ENCODE data around the gene ADAT1.

The ADAT1 gene

DNA sequence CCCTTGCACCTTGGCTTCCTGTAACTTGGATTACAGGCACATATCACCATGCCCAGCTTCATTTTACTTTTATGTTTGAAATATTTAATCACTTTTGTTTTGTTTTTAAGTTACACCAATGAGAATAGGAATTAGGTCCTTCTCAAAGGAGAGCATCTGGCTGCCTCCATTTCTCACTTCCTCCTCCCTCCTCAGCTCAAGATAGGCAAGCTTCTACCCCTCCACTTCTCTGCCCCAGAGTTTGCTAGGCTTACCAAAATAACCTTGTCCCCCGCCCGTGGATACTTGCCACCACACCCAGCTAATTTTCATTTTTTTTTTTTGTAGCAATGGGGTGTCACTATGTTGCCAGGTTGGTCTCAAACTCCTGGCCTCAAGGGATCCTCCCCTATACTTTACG lies 39.0 kb downstream of the ADAT1 start:
- H4K91ac ChIP-seq (ENCODE audit: low read depth, low read length, poor library complexity) = no peak overlapping the region
- no peaks in the 10 kb centered on the region for H3K27me3 ChIP-seq (ENCODE audit: control insufficient read depth in 3 of 3, insufficient read depth in 3 of 3, low read depth in 1 of 3, low read length in 3 of 3)
- peaks cover 4 to 5% of the 10 kb centered on the region in 2 donors for H3K4me1 ChIP-seq (ENCODE audit: control insufficient read depth in 2 of 2, insufficient read depth in 1 of 2, low read depth in 1 of 2, low read length in 2 of 2)
- H3K4ac ChIP-seq (ENCODE audit: low read length) = no peak overlapping the region
- H3K27ac ChIP-seq (replicated peaks; ENCODE audit: low read length) = no peak overlapping the region
- no peak overlapping the region for H2AFZ ChIP-seq (ENCODE audit: low read length)
- H3K9ac ChIP-seq (ENCODE audit: low read depth, low read length, poor library complexity) = no peak overlapping the region
- no peak overlapping the region for H2BK12ac ChIP-seq (ENCODE audit: low read length)
- no CpG with 5 or more reads among the region's 3 CpGs for WGBS, 2 donors (ENCODE audit: extremely low coverage in 2 of 2, insufficient read length in 2 of 2, insufficient replicate concordance in 1 of 2)
- no peak overlapping the region for H2AK5ac ChIP-seq (ENCODE audit: low read depth, low read length)
- H3K36me3 ChIP-seq (replicated peaks in 1 of 2; ENCODE audit: control insufficient read depth in 2 of 2, insufficient read depth in 2 of 2, low read length in 2 of 2) = peaks cover 7 to 39% of the 10 kb centered on the region in 2 donors
- H3K4me2 ChIP-seq (ENCODE audit: insufficient read depth, low read length, poor library complexity, severe bottlenecking) = no peak overlapping the region
- H4K8ac ChIP-seq (ENCODE audit: low read depth, low read length) = no peak overlapping the region
- no peak overlapping the region for H3K4me3 ChIP-seq (ENCODE audit: low read length in 2 of 2)
- no peak overlapping the region for H2BK120ac ChIP-seq (ENCODE audit: low read depth, low read length)
- H3K23ac ChIP-seq (ENCODE audit: low read depth, low read length, poor library complexity) = no peak overlapping the region
- no peak overlapping the region for H2BK15ac ChIP-seq (ENCODE audit: low read length)
- no peaks in the 10 kb centered on the region for H3K79me1 ChIP-seq (ENCODE audit: low read depth, low read length)
- no peak overlapping the region for H3K14ac ChIP-seq (ENCODE audit: low read length)
- H3K18ac ChIP-seq (ENCODE audit: low read length) = no peak overlapping the region
- no peak overlapping the region for H2BK5ac ChIP-seq (ENCODE audit: low read length)
- DNase-seq (ENCODE audit: low spot score) = no peak
- no peaks in the 10 kb centered on the region for H3K9me3 ChIP-seq (replicated peaks in 1 of 2; ENCODE audit: control insufficient read depth in 2 of 2, insufficient read depth in 1 of 2, low read depth in 1 of 2, low read length in 2 of 2)

DNA sequence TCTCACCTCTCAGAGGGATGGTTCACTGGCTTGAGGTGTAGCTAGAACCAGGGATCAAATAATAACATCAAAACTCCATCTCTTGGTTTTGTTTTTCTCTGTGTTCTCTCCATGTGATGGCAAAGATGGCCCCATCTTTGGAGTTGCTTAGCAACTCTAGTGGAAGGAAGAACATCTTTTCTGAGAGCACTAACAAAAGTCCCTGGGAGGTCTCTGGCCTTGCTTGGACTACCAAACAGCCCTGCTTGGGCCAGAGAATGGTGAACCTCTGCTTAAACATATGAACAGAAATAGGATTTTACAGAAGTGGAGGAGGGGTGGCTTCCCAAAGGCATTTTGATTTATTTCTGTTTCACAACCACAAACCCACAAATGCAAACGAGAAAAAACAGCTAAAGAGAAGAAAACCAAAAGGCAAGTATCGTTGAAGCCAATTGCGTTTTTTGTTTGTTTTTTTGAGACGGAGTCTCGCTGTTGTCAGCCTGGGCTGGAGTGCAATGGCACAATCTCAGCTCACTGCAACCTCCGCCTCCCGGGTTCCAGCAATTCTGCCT lies 43.7 kb downstream of the ADAT1 start:
- Histone ChIP-seq H3K79me1 (ENCODE audit: low read depth, low read length) (no peaks in the 10 kb centered on the region), H3K18ac (ENCODE audit: low read length) (no peak overlapping the region), H3K9ac (ENCODE audit: low read depth, low read length, poor library complexity) (no peak overlapping the region), H3K14ac (ENCODE audit: low read length) (no peak overlapping the region), H4K91ac (ENCODE audit: low read depth, low read length, poor library complexity) (no peak overlapping the region), H2BK12ac (ENCODE audit: low read length) (no peak overlapping the region), H3K4me1 (ENCODE audit: control insufficient read depth in 2 of 2, insufficient read depth in 1 of 2, low read depth in 1 of 2, low read length in 2 of 2) (peaks cover 0 to 8% of the 10 kb centered on the region in 2 donors), H3K4me2 (ENCODE audit: insufficient read depth, low read length, poor library complexity, severe bottlenecking) (no peak overlapping the region), H3K9me3 (replicated peaks in 1 of 2; ENCODE audit: control insufficient read depth in 2 of 2, insufficient read depth in 1 of 2, low read depth in 1 of 2, low read length in 2 of 2) (no peaks in the 10 kb centered on the region), H3K4me3 (ENCODE audit: low read length in 2 of 2) (no peak overlapping the region), H4K8ac (ENCODE audit: low read depth, low read length) (no peak overlapping the region), H2AFZ (ENCODE audit: low read length) (no peak overlapping the region), H2BK15ac (ENCODE audit: low read length) (no peak overlapping the region), H3K4ac (ENCODE audit: low read length) (no peak overlapping the region), H2AK5ac (ENCODE audit: low read depth, low read length) (no peak overlapping the region), H3K27me3 (ENCODE audit: control insufficient read depth in 3 of 3, insufficient read depth in 3 of 3, low read depth in 1 of 3, low read length in 3 of 3) (no peaks in the 10 kb centered on the region), H2BK120ac (ENCODE audit: low read depth, low read length) (no peak overlapping the region), H3K36me3 (replicated peaks in 1 of 2; ENCODE audit: control insufficient read depth in 2 of 2, insufficient read depth in 2 of 2, low read length in 2 of 2) (peaks cover 12 to 67% of the 10 kb centered on the region in 2 donors), H2BK5ac (ENCODE audit: low read length) (no peak overlapping the region), H3K23ac (ENCODE audit: low read depth, low read length, poor library complexity) (no peak overlapping the region), H3K27ac (replicated peaks; ENCODE audit: low read length) (no peak overlapping the region)
- no CpG with 5 or more reads among the region's 7 CpGs for WGBS, 2 donors (ENCODE audit: extremely low coverage in 2 of 2, insufficient read length in 2 of 2, insufficient replicate concordance in 1 of 2)
- no peak for DNase-seq (ENCODE audit: low spot score)

DNA sequence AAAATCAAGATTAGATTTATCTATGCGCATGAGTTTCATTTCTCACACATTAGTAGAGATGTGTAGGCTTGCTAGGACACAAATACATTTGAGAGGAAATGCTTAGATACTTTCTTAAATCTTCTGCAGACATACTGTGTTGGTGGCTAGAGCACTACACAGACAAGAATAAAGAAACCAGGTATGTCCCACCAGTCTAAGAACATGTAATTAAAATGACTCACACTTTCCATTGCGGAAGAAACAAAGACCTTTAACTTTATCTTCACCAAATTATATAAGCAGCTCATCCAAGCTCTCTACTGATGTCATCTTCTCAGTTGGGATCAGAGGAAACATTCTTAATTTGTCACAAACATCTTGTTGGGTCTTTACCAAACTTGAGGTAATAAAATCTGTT lies 44.4 kb downstream of the ADAT1 start:
- H3K18ac ChIP-seq (ENCODE audit: low read length) = no peak overlapping the region
- no peaks in the 10 kb centered on the region for H3K79me1 ChIP-seq (ENCODE audit: low read depth, low read length)
- no peak overlapping the region for H2BK15ac ChIP-seq (ENCODE audit: low read length)
- H3K4me2 ChIP-seq (ENCODE audit: insufficient read depth, low read length, poor library complexity, severe bottlenecking) = no peak overlapping the region
- H3K9ac ChIP-seq (ENCODE audit: low read depth, low read length, poor library complexity) = no peak overlapping the region
- no peak for DNase-seq (ENCODE audit: low spot score)
- H2BK12ac ChIP-seq (ENCODE audit: low read length) = no peak overlapping the region
- H3K27me3 ChIP-seq (ENCODE audit: control insufficient read depth in 3 of 3, insufficient read depth in 3 of 3, low read depth in 1 of 3, low read length in 3 of 3) = no peaks in the 10 kb centered on the region
- no peak overlapping the region for H2BK5ac ChIP-seq (ENCODE audit: low read length)
- H3K4ac ChIP-seq (ENCODE audit: low read length) = no peak overlapping the region
- no peak overlapping the region for H4K8ac ChIP-seq (ENCODE audit: low read depth, low read length)
- no peak overlapping the region for H2BK120ac ChIP-seq (ENCODE audit: low read depth, low read length)
- H3K4me3 ChIP-seq (ENCODE audit: low read length in 2 of 2) = no peak overlapping the region
- H3K9me3 ChIP-seq (replicated peaks in 1 of 2; ENCODE audit: control insufficient read depth in 2 of 2, insufficient read depth in 1 of 2, low read depth in 1 of 2, low read length in 2 of 2) = no peaks in the 10 kb centered on the region
- H3K4me1 ChIP-seq (ENCODE audit: control insufficient read depth in 2 of 2, insufficient read depth in 1 of 2, low read depth in 1 of 2, low read length in 2 of 2) = peaks cover 0 to 8% of the 10 kb centered on the region in 2 donors
- H2AFZ ChIP-seq (ENCODE audit: low read length) = no peak overlapping the region
- H3K23ac ChIP-seq (ENCODE audit: low read depth, low read length, poor library complexity) = no peak overlapping the region
- H2AK5ac ChIP-seq (ENCODE audit: low read depth, low read length) = no peak overlapping the region
- H3K14ac ChIP-seq (ENCODE audit: low read length) = no peak overlapping the region
- H4K91ac ChIP-seq (ENCODE audit: low read depth, low read length, poor library complexity) = no peak overlapping the region
- no peak overlapping the region for H3K27ac ChIP-seq (replicated peaks; ENCODE audit: low read length)
- peaks cover 14 to 73% of the 10 kb centered on the region in 2 donors for H3K36me3 ChIP-seq (replicated peaks in 1 of 2; ENCODE audit: control insufficient read depth in 2 of 2, insufficient read depth in 2 of 2, low read length in 2 of 2)
- WGBS, 2 donors (ENCODE audit: extremely low coverage in 2 of 2, insufficient read length in 2 of 2, insufficient replicate concordance in 1 of 2) = no CpG with 5 or more reads among the region's 2 CpGs

DNA sequence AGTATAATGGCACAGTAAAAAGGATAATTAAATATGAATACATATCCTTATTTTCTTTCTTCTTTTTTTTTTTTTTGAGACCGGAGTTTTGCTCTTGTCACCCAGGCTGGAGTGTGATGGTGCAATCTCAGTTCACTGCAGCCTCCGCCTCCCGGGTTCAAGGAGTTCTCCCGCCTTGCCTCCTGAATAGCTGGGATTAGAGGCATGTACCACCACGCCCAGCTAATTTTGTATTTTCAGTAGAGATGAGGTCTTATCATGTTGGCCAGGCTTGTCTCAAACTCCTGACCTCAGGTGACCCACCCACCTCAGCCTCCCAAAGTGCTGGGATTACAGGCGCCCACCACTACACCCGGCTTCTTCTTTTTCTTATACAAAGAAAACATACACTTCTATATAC lies 44.9 kb downstream of the ADAT1 start:
- peaks cover 0 to 8% of the 10 kb centered on the region in 2 donors for H3K4me1 ChIP-seq (ENCODE audit: control insufficient read depth in 2 of 2, insufficient read depth in 1 of 2, low read depth in 1 of 2, low read length in 2 of 2)
- peaks cover 19 to 78% of the 10 kb centered on the region in 2 donors for H3K36me3 ChIP-seq (replicated peaks in 1 of 2; ENCODE audit: control insufficient read depth in 2 of 2, insufficient read depth in 2 of 2, low read length in 2 of 2)
- no CpG with 5 or more reads among the region's 7 CpGs for WGBS, 2 donors (ENCODE audit: extremely low coverage in 2 of 2, insufficient read length in 2 of 2, insufficient replicate concordance in 1 of 2)

More for the DNA sequence above, 44.9 kb downstream of the ADAT1 start:
- Histone ChIP-seq H2AK5ac (ENCODE audit: low read depth, low read length) (no peak overlapping the region), H3K14ac (ENCODE audit: low read length) (no peak overlapping the region), H3K9me3 (replicated peaks in 1 of 2; ENCODE audit: control insufficient read depth in 2 of 2, insufficient read depth in 1 of 2, low read depth in 1 of 2, low read length in 2 of 2) (no peaks in the 10 kb centered on the region), H4K8ac (ENCODE audit: low read depth, low read length) (no peak overlapping the region), H3K9ac (ENCODE audit: low read depth, low read length, poor library complexity) (no peak overlapping the region), H3K4me2 (ENCODE audit: insufficient read depth, low read length, poor library complexity, severe bottlenecking) (no peak overlapping the region), H3K27ac (replicated peaks; ENCODE audit: low read length) (no peak overlapping the region), H2AFZ (ENCODE audit: low read length) (no peak overlapping the region), H2BK12ac (ENCODE audit: low read length) (no peak overlapping the region), H3K4me3 (ENCODE audit: low read length in 2 of 2) (no peak overlapping the region), H2BK5ac (ENCODE audit: low read length) (no peak overlapping the region), H3K4ac (ENCODE audit: low read length) (no peak overlapping the region), H3K23ac (ENCODE audit: low read depth, low read length, poor library complexity) (no peak overlapping the region), H3K27me3 (ENCODE audit: control insufficient read depth in 3 of 3, insufficient read depth in 3 of 3, low read depth in 1 of 3, low read length in 3 of 3) (no peaks in the 10 kb centered on the region), H2BK120ac (ENCODE audit: low read depth, low read length) (no peak overlapping the region), H2BK15ac (ENCODE audit: low read length) (no peak overlapping the region), H3K79me1 (ENCODE audit: low read depth, low read length) (no peaks in the 10 kb centered on the region), H4K91ac (ENCODE audit: low read depth, low read length, poor library complexity) (no peak overlapping the region), H3K18ac (ENCODE audit: low read length) (no peak overlapping the region)
- DNase-seq (ENCODE audit: low spot score) = no peak
